Activated CD8-positive, alpha-beta memory T cell treated with anti-CD3 and anti-CD28 coated beads for 1 hour (primary cell): ENCODE results near the gene NEK11.

ENCODE experiments used
- DNase-seq, 2 donors: peaks; one replicate each; pipeline ENCODE4 v3.0.0-alpha.2; 2020; ENCODE audit warnings: low read depth in 1 of 2; ENCODE audit errors: extremely low read depth in 1 of 2

The NEK11 gene

GRCh38 chr3:131221731-131222130 lies 195.1 kb downstream of the NEK11 start:
- DNase-seq, result no peak

GRCh38 chr3:131222599-131222998 lies 195.9 kb downstream of the NEK11 start:
- no peak for DNase-seq

- DNase-seq, result no peak
Observed at GRCh38 chr3:131223373-131224289, 197.0 kb downstream of the NEK11 start.

GRCh38 chr3:131224886-131225550 lies 198.3 kb downstream of the NEK11 start:
- no peak for DNase-seq

- DNase-seq, result no peak
Observed at GRCh38 chr3:131228522-131228921, 201.8 kb downstream of the NEK11 start.

GRCh38 chr3:131231710-131232389 lies 205.2 kb downstream of the NEK11 start:
- DNase-seq, result no peak

- DNase-seq, result no peak
Observed at GRCh38 chr3:131232711-131233267, 206.1 kb downstream of the NEK11 start.

GRCh38 chr3:131233900-131234668 lies 207.4 kb downstream of the NEK11 start:
- DNase-seq, result no peak

GRCh38 chr3:131236421-131236820 lies 209.7 kb downstream of the NEK11 start:
- DNase-seq, result no peak

GRCh38 chr3:131238496-131238895 lies 211.8 kb downstream of the NEK11 start:
- no peak for DNase-seq

GRCh38 chr3:131239267-131239666 lies 212.6 kb downstream of the NEK11 start:
- no peak for DNase-seq

GRCh38 chr3:131242201-131242600 lies 215.5 kb downstream of the NEK11 start:
- DNase-seq, result no peak

- no peak for DNase-seq
Observed at GRCh38 chr3:131250466-131250865, 223.8 kb downstream of the NEK11 start.

GRCh38 chr3:131260525-131260924 lies 233.8 kb downstream of the NEK11 start:
- no peak for DNase-seq

- no peak for DNase-seq
Observed at GRCh38 chr3:131261104-131261503, 234.4 kb downstream of the NEK11 start.

GRCh38 chr3:131275556-131275955 lies 248.9 kb downstream of the NEK11 start:
- no peak for DNase-seq

GRCh38 chr3:131277836-131278497 lies 251.3 kb downstream of the NEK11 start:
- no peak for DNase-seq

GRCh38 chr3:131279577-131279976 lies 252.9 kb downstream of the NEK11 start:
- no peak for DNase-seq

GRCh38 chr3:131282379-131282778 lies 255.7 kb downstream of the NEK11 start:
- no peak for DNase-seq

- no peak for DNase-seq
Observed at GRCh38 chr3:131282967-131283366, 256.3 kb downstream of the NEK11 start.
